ENCODE measurements around the gene KRT10. TPM values are rescaled to one million over a fixed set of nuclear protein-coding genes. Genes with fewer than 3 reads are reported as not detected.
A peak's percentile ranks its signal among the peaks of the same experiment; 100 is the strongest.

The KRT10 gene
- total and polyA plus RNA-seq, 9 of the 15 experiments (the other 6 are each of a cell fraction or from before 2014, with no cell fraction given) = 47.0 to 179 (median 76.2) TPM

DNA sequence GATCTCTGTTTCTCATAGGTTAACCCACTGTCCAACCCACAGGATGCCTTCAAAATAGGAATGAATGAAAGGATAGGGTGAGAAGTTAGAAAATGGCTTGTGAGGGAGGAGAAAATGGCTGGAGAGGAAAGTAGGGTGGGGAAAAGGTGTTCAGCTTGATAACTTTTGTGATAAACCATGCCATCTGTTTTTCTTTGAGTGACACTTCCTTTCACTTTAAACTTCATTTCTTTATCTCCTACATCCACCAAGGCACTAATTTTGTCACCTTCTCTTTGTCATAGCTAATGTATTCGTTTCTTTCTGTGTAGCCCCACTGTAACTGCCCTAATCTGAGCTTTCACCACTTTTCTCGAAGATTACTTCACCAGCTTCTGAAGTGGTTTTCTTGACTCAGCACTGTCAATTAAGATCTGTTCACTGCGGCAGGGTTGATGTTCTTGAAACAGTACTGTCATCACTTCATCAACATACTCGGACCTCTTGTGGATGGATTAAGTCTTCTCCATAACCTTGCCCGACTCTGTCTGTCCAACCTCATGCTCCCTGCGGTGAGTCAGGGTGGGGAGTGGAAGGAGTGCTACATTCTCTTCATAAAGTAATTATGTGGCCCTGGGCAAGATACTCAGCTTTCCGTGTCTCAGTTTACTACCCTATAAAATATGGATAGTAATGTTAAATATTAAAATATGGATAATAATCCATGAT is 5.5 kb upstream of the KRT10 start (continued):
- TF ChIP-seq BRCA1 (IDR thresholded peaks at IDR 0.05) (no peak), BRCA1 (CRISPR knock-in tag; IDR thresholded peaks at IDR 0.05) (no peak), TCF7 (IDR thresholded peaks at IDR 0.05; ENCODE audit: borderline replicate concordance) (peak; percentile 100), ZKSCAN8 (CRISPR knock-in tag; IDR thresholded peaks at IDR 0.05) (peak; percentile 74; the same call in 1 of the 2 replicates), BCOR (IDR thresholded peaks at IDR 0.05) (peak; percentile 90), ZNF644 (tag; IDR thresholded peaks at IDR 0.05; ENCODE audit: low read depth) (peak; percentile 94), MBD2 (IDR thresholded peaks at IDR 0.05; ENCODE audit: borderline replicate concordance, low read depth) (peak; percentile 64; the same call in 1 of the 2 replicates), HMGN3 (IDR thresholded peaks at IDR 0.05; ENCODE audit: borderline replicate concordance, extremely low read depth, insufficient read length, low read depth, low read length) (peak; percentile 97), HNRNPLL (IDR thresholded peaks at IDR 0.05; ENCODE audit: low read depth, low read length, poor library complexity, severe bottlenecking) (no peak), MTA1 (IDR thresholded peaks at IDR 0.05; ENCODE audit: borderline replicate concordance) (peak; percentile 85)
- TF ChIP-seq, protein P1, sequence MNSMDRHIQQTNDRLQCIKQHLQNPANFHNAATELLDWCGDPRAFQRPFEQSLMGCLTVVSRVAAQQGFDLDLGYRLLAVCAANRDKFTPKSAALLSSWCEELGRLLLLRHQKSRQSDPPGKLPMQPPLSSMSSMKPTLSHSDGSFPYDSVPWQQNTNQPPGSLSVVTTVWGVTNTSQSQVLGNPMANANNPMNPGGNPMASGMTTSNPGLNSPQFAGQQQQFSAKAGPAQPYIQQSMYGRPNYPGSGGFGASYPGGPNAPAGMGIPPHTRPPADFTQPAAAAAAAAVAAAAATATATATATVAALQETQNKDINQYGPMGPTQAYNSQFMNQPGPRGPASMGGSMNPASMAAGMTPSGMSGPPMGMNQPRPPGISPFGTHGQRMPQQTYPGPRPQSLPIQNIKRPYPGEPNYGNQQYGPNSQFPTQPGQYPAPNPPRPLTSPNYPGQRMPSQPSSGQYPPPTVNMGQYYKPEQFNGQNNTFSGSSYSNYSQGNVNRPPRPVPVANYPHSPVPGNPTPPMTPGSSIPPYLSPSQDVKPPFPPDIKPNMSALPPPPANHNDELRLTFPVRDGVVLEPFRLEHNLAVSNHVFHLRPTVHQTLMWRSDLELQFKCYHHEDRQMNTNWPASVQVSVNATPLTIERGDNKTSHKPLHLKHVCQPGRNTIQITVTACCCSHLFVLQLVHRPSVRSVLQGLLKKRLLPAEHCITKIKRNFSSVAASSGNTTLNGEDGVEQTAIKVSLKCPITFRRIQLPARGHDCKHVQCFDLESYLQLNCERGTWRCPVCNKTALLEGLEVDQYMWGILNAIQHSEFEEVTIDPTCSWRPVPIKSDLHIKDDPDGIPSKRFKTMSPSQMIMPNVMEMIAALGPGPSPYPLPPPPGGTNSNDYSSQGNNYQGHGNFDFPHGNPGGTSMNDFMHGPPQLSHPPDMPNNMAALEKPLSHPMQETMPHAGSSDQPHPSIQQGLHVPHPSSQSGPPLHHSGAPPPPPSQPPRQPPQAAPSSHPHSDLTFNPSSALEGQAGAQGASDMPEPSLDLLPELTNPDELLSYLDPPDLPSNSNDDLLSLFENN (IDR thresholded peaks at IDR 0.05; ENCODE audit: low read depth in 2 of 2, low read length in 2 of 2) = peak in 1 of 2 experiments; percentile 75; a peak in 2 of 4 replicates
- TF ChIP-seq, protein P2, sequence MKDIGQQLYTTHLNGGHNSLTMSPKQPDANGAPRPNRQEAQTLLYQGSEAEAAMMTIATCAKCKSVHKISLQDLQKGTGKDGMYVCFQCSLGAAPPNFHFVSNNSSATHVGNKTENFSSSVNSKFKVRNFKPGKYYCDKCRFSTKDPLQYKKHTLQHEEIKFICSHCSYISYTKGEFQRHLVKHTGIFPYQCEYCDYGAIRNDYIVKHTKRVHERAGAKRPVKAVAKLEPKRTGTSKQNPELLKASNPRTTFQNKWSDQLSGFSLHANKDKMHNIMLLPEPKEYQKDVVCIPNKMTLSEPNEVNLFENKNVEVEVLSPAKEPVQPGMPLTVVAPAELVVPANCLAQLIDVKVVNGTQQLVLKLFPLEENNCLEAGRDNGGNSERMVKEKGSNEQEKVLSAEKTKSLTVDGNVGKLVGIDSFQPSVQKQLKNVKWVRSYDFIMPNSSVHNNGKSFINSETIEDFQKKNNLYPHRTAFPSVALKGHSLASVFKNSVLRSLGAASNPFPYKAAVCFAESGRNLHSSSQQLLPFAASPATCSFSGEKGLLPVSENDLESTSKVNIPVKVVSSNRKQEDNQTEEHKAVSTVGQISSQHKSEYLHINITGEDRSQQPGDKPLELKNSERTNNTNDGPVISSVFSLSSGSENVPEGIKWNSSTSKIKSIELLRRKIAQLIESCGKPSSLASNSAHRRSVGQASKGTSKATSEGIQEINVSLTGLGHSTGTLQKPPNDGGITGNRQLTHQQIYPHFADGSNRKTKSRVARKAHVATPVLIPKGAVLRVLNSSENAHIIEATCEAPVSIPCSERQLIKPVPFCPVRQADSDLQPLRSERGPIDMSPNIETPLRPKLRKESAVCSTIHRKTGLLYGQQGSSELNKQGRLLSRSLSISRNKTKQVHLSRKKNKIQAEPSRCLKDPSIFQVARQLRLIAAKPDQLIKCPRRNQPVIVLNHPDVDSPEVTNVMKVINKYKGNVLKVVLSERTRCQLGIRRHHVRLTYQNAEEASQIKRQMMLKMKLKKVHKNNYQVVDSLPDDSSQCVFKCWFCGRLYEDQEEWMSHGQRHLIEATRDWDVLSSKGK (CRISPR knock-in tag; IDR thresholded peaks at IDR 0.05) = no peak
- TF ChIP-seq, protein P3, sequence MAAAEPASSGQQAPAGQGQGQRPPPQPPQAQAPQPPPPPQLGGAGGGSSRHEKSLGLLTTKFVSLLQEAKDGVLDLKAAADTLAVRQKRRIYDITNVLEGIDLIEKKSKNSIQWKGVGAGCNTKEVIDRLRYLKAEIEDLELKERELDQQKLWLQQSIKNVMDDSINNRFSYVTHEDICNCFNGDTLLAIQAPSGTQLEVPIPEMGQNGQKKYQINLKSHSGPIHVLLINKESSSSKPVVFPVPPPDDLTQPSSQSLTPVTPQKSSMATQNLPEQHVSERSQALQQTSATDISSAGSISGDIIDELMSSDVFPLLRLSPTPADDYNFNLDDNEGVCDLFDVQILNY (CRISPR knock-in tag; IDR thresholded peaks at IDR 0.05) = no peak
- TF ChIP-seq, protein P4, sequence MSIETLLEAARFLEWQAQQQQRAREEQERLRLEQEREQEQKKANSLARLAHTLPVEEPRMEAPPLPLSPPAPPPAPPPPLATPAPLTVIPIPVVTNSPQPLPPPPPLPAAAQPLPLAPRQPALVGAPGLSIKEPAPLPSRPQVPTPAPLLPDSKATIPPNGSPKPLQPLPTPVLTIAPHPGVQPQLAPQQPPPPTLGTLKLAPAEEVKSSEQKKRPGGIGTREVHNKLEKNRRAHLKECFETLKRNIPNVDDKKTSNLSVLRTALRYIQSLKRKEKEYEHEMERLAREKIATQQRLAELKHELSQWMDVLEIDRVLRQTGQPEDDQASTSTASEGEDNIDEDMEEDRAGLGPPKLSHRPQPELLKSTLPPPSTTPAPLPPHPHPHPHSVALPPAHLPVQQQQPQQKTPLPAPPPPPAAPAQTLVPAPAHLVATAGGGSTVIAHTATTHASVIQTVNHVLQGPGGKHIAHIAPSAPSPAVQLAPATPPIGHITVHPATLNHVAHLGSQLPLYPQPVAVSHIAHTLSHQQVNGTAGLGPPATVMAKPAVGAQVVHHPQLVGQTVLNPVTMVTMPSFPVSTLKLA (conservative IDR thresholded peaks at IDR 0.05) = peak; percentile 54 to 82; a peak in 3 of 4 replicates
- TF ChIP-seq, protein P5, sequence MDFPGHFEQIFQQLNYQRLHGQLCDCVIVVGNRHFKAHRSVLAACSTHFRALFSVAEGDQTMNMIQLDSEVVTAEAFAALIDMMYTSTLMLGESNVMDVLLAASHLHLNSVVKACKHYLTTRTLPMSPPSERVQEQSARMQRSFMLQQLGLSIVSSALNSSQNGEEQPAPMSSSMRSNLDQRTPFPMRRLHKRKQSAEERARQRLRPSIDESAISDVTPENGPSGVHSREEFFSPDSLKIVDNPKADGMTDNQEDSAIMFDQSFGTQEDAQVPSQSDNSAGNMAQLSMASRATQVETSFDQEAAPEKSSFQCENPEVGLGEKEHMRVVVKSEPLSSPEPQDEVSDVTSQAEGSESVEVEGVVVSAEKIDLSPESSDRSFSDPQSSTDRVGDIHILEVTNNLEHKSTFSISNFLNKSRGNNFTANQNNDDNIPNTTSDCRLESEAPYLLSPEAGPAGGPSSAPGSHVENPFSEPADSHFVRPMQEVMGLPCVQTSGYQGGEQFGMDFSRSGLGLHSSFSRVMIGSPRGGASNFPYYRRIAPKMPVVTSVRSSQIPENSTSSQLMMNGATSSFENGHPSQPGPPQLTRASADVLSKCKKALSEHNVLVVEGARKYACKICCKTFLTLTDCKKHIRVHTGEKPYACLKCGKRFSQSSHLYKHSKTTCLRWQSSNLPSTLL (IDR thresholded peaks at IDR 0.05) = peak; percentile 61; the same call in 1 of the 2 replicates
